Measurements from ENCODE around the gene PAH. TPM values are rescaled to one million over a fixed set of nuclear protein-coding genes. Genes with fewer than 3 reads are reported as not detected.
"Not testable (repeated sequence)": the region's sequence is repeated elsewhere in the genome, so short reads cannot be mapped to it uniquely, and the experiment has no call there.

Gene PAH
- total RNA-seq, 1 experiment from 2014 or later, result 5.1 TPM

DNA sequence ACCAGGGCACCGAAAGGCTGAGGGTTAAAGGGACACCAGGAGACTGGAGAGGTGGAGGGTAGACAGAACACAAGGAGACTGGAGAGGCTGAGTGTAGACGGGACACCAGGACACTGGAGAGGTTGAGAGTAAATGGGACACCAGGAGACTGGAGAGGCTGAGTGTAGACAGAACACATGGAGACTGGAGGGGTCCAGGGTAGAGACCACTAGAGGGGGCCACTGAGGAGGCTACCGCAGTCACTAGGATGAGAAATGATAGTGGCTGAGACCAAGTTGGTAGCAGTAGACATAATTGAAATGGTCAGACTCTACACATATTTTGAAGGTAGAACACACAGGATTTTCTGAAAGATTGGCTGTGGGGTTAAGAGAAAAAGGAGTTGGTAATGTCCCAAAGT, 68.2 kb downstream of the PAH start:
- BruUV-seq (replicated peaks), result no TSS peak
- POLR2A ChIA-PET, result no interaction called here
- Mint-ChIP-seq H3K4me1 (ENCODE audit: low read depth, unreplicated experiment) (no peaks in the 10 kb centered on the region), H3K4me3 (ENCODE audit: unreplicated experiment) (no peak overlapping the region), H3K27ac (ENCODE audit: unreplicated experiment) (no peak overlapping the region), H3K36me3 (ENCODE audit: insufficient read depth, unreplicated experiment) (no peaks in the 10 kb centered on the region), H3K9me3 (ENCODE audit: unreplicated experiment) (no peaks in the 10 kb centered on the region), H3K27me3 (ENCODE audit: insufficient read depth, unreplicated experiment) (peaks cover 3% of the 10 kb centered on the region)
- Histone ChIP-seq H3K4me1 (0 out of 2 replicates have a peak, but pooled peaks cover 3% of the 10 kb centered on the region), H3K27me3 (replicated peaks; ENCODE audit: control insufficient read depth, insufficient read depth, low read length) (no peaks in the 10 kb centered on the region), H3K4me3 (ENCODE audit: low read depth, low read length) (no peak overlapping the region), H3K36me3 (ENCODE audit: control insufficient read depth, insufficient read depth, low read length) (no peaks in the 10 kb centered on the region), H3K9me3 (no peaks in the 10 kb centered on the region)
- intact Hi-C loops (cut with micrococcal nuclease; ENCODE audit: unreplicated experiment), result no loop called here
- no peak for DNase-seq
- TF ChIP-seq, protein P1, sequence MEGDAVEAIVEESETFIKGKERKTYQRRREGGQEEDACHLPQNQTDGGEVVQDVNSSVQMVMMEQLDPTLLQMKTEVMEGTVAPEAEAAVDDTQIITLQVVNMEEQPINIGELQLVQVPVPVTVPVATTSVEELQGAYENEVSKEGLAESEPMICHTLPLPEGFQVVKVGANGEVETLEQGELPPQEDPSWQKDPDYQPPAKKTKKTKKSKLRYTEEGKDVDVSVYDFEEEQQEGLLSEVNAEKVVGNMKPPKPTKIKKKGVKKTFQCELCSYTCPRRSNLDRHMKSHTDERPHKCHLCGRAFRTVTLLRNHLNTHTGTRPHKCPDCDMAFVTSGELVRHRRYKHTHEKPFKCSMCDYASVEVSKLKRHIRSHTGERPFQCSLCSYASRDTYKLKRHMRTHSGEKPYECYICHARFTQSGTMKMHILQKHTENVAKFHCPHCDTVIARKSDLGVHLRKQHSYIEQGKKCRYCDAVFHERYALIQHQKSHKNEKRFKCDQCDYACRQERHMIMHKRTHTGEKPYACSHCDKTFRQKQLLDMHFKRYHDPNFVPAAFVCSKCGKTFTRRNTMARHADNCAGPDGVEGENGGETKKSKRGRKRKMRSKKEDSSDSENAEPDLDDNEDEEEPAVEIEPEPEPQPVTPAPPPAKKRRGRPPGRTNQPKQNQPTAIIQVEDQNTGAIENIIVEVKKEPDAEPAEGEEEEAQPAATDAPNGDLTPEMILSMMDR (IDR thresholded peaks at IDR 0.05; ENCODE audit: insufficient read depth in 1 of 2, low read depth in 1 of 2, low read length in 1 of 2, severe bottlenecking in 1 of 2, unreplicated experiment in 1 of 2), result no peak
- CTCF ChIA-PET, result no interaction called here

DNA sequence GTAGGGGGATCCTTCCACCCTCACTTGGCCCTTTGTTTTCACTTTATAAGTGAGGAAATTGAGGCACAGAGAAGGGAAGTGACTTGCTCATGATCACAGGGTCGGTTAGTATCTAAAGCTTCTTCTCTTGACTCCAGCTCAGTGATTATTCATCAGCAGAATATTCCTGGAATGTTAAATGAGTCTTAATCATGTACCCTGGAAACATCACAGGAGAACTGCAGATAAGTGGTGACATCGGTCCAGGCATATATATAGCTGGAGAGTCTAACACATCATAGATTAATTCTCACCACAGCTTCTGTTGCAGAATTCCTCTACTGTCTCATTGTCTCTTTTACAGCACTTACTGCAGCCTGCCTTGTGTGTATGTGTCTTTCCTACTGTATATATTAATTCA, 69.9 kb downstream of the PAH start:
- POLR2A ChIA-PET, result no interaction called here
- H3K36me3 ChIP-seq (ENCODE audit: control insufficient read depth, insufficient read depth, low read length), result no peaks in the 10 kb centered on the region
- no peaks in the 10 kb centered on the region for H3K27me3 ChIP-seq (replicated peaks; ENCODE audit: control insufficient read depth, insufficient read depth, low read length)
- DNase-seq, result no peak
- H3K4me1 Mint-ChIP-seq (ENCODE audit: low read depth, unreplicated experiment), result no peaks in the 10 kb centered on the region
- no peaks in the 10 kb centered on the region for H3K9me3 Mint-ChIP-seq (ENCODE audit: unreplicated experiment)
- H3K4me3 ChIP-seq (ENCODE audit: low read depth, low read length), result no peak overlapping the region
- no TSS peak for BruUV-seq (replicated peaks)
- H3K27ac Mint-ChIP-seq (ENCODE audit: unreplicated experiment), result no peak overlapping the region
- peaks cover 3% of the 10 kb centered on the region for H3K27me3 Mint-ChIP-seq (ENCODE audit: insufficient read depth, unreplicated experiment)
- H3K4me1 ChIP-seq, result 0 out of 2 replicates have a peak, but pooled peaks cover 3% of the 10 kb centered on the region
- TF ChIP-seq, protein P1 (IDR thresholded peaks at IDR 0.05; ENCODE audit: insufficient read depth in 1 of 2, low read depth in 1 of 2, low read length in 1 of 2, severe bottlenecking in 1 of 2, unreplicated experiment in 1 of 2), result no peak
- CTCF ChIA-PET, result no interaction called here
- H3K4me3 Mint-ChIP-seq (ENCODE audit: unreplicated experiment), result no peak overlapping the region
- H3K9me3 ChIP-seq, result no peaks in the 10 kb centered on the region
- intact Hi-C loops (cut with micrococcal nuclease; ENCODE audit: unreplicated experiment), result no loop called here
- no peaks in the 10 kb centered on the region for H3K36me3 Mint-ChIP-seq (ENCODE audit: insufficient read depth, unreplicated experiment)

DNA sequence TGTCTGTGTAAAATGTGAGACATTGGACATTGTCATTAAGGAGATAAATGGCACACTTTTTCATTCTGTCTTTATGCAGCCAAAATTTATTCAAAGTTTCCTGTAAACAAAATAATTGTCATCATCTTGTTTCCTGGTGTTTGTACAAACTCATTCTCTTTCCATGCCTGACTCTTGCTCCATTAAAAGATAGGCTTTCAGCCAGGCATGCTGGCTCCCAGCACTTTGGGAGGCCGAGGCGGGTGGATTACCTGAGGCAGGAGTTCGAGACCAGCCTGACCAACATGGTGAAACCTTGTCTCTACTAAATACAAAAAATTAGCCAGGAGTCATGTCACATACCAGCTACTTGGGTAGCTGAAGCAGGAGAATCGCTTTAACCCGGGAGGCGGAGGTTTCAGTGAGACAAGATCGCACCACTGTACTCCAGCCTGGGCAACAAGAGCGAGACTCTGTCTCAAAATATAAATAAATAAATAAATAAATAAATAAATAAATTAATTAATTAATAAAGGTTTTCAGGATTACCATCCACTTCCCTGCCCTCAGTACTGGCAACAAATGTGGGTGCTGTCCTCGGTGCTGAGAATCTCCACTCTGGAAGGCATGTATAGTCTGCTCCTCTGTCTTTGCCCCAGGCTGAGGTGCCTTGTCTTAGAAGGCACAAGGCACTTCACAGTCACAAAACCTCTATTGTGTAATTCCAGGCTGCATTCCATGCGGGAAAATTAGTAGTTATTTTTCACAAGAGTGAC, 83.2 kb downstream of the PAH start:
- no TSS peak for BruUV-seq (replicated peaks)
- H3K36me3 Mint-ChIP-seq (ENCODE audit: insufficient read depth, unreplicated experiment), result no peaks in the 10 kb centered on the region
- CTCF ChIA-PET, result no interaction called here
- no peaks in the 10 kb centered on the region for H3K9me3 Mint-ChIP-seq (ENCODE audit: unreplicated experiment)
- no peaks in the 10 kb centered on the region for H3K27me3 ChIP-seq (replicated peaks; ENCODE audit: control insufficient read depth, insufficient read depth, low read length)
- POLR2A ChIA-PET, result no interaction called here
- no peaks in the 10 kb centered on the region for H3K9me3 ChIP-seq
- no peaks in the 10 kb centered on the region for H3K36me3 ChIP-seq (ENCODE audit: control insufficient read depth, insufficient read depth, low read length)
- intact Hi-C loops (cut with micrococcal nuclease; ENCODE audit: unreplicated experiment), result no loop called here
- no peak overlapping the region for H3K4me3 ChIP-seq (ENCODE audit: low read depth, low read length)
- no peaks in the 10 kb centered on the region for H3K27me3 Mint-ChIP-seq (ENCODE audit: insufficient read depth, unreplicated experiment)
- H3K4me1 ChIP-seq, result no peaks in the 10 kb centered on the region
- H3K27ac Mint-ChIP-seq (ENCODE audit: unreplicated experiment), result no peak overlapping the region
- TF ChIP-seq, protein P1 (IDR thresholded peaks at IDR 0.05; ENCODE audit: insufficient read depth in 1 of 2, low read depth in 1 of 2, low read length in 1 of 2, severe bottlenecking in 1 of 2, unreplicated experiment in 1 of 2), result no peak
- H3K4me3 Mint-ChIP-seq (ENCODE audit: unreplicated experiment), result no peak overlapping the region
- H3K4me1 Mint-ChIP-seq (ENCODE audit: low read depth, unreplicated experiment), result no peaks in the 10 kb centered on the region
- DNase-seq, result peak; percentile 49 to 58

DNA sequence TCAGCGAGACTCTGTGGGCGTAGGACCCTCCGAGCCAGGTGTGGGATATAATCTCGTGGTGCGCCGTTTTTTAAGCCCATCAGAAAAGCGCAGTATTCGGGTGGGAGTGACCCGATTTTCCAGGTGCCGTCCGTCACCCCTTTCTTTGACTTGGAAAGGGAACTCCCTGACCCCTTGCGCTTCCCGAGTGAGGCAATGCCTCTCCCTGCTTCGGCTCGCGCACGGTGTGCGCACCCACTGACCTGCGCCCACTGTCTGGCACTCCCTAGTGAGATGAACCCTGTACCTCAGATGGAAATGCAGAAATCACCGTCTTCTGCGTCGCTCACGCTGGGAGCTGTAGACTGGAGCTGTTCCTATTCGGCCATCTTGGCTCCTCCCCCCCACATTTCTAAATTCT, 84.2 kb downstream of the PAH start:
- H3K27ac Mint-ChIP-seq (ENCODE audit: unreplicated experiment); H3K4me1 Mint-ChIP-seq (ENCODE audit: low read depth, unreplicated experiment); H3K4me1 ChIP-seq; CTCF ChIA-PET; BruUV-seq (replicated peaks); H3K4me3 ChIP-seq (ENCODE audit: low read depth, low read length); H3K27me3 ChIP-seq (replicated peaks; ENCODE audit: control insufficient read depth, insufficient read depth, low read length); H3K9me3 ChIP-seq; H3K27me3 Mint-ChIP-seq (ENCODE audit: insufficient read depth, unreplicated experiment); intact Hi-C loops (cut with micrococcal nuclease; ENCODE audit: unreplicated experiment); H3K9me3 Mint-ChIP-seq (ENCODE audit: unreplicated experiment); H3K36me3 Mint-ChIP-seq (ENCODE audit: insufficient read depth, unreplicated experiment); H3K36me3 ChIP-seq (ENCODE audit: control insufficient read depth, insufficient read depth, low read length); DNase-seq; POLR2A ChIA-PET: not testable (repeated sequence)
- H3K4me3 Mint-ChIP-seq (ENCODE audit: unreplicated experiment), result peak overlapping the region; percentile 82
